ENCODE results near the gene MIGA2.

MIGA2 gene

GRCh38 chr9:129068990-129069861 lies 32.8 kb downstream of the MIGA2 start:
- H3K4me3 ChIP-seq (ENCODE audit: low read length), result peak overlapping the region; percentile 50
- DNase-seq (ENCODE audit: low read depth, low spot score), result peak; percentile 94

DNA sequence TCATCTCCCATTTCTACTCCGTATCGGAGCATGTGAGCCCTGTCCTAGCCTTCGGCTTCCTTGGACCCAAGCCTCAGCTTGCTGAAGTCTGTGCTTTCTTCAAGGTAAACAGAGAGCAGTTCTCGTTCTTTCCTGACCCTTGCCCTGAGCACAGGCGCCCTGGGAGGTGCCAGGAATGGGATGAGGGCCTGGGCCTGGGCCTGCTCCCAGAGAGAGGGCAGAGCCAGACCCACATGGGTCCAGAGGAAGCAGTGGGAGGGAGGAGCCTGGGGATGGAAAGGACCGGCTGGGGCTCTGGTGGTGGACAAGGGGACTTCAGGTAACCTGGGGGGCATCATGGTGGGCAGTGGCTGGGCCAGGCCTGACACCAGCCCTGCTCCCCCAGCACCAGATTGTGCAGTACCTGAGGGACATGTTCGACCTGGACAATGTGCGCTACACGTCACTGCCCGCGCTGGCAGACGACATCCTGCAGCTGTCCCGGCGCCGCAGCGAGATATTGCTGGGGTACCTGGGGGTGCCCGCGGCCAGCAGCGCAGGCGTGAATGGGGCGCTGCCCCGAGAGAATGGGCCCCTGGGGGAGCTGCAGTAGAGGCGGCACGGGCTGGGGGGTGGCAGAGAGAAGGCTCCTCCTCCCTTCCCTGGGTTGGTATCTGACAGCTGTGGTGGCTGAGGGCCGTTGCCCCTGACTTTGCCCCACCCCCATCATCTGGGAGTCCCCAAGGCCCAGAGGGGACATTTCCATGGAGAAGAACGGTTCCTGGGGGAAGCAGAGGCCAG lies 33.6 kb downstream of the MIGA2 start:
- H3K4me3 ChIP-seq (ENCODE audit: low read length), result peak overlapping the region; percentile 50

GRCh38 chr9:129070696-129071525 lies 34.5 kb downstream of the MIGA2 start:
- DNase-seq (ENCODE audit: low read depth, low spot score), result no peak
- H3K4me3 ChIP-seq (ENCODE audit: low read length), result no peak overlapping the region

More for the DNA sequence above, 33.6 kb downstream of the MIGA2 start:
- no peak for DNase-seq (ENCODE audit: low read depth, low spot score)

DNA sequence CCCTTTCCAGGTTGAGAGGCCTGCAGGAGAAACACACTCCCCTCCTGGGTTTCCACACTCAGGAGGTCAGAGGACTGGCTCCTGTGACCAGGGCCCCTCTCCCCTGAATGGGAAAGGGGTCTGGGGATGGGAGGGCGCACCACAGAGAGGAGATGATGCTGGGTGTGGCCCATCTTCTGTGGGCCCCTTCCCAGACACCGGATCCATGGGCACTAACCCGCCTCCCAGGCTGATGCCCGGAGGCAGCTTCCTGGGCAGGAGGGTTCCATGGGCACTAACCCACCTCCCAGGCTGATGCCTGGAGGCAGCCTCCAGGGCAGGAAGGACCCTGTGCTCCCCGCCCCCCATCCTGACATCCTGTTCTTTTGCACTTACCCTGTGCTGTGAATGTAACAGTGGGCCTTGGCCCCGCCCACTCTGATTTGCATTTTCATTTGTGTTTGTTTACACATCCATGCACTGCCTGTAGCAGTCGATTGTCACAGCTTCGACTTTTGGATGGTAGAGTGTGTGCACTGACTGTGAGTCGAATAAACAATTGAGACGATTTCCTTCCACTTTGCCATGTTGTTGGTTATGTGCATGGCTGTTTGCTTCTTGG lies 35.2 kb downstream of the MIGA2 start:
- H3K4me3 ChIP-seq (ENCODE audit: low read length), result no peak overlapping the region
- DNase-seq (ENCODE audit: low read depth, low spot score), result peak; percentile 61

DNA sequence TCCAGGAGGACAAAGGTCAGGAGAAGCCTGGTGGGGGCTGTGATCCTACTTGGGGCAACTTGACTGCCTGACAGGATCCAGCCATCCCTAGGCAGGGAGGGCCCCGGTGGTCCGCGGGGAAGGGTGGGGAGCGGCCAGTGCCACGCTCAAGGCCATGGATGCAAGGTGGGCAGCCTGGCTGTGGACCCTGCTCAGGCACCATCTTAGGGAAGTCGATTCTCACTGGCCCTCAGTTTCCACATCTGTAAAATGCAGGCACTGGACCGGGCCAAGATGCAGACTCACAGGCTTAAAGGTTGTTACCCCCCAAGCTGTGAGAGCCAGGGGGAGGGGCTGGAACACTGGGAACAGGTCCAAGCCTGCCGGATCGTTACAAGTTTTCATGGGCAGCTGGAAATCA lies 35.7 kb downstream of the MIGA2 start:
- H3K4me3 ChIP-seq (ENCODE audit: low read length), result no peak overlapping the region
- DNase-seq (ENCODE audit: low read depth, low spot score), result no peak

- no peak overlapping the region for H3K4me3 ChIP-seq (ENCODE audit: low read length)
- no peak for DNase-seq (ENCODE audit: low read depth, low spot score)
These were observed 37.0 kb downstream of the MIGA2 start for GRCh38 chr9:129073404-129073803.

DNA sequence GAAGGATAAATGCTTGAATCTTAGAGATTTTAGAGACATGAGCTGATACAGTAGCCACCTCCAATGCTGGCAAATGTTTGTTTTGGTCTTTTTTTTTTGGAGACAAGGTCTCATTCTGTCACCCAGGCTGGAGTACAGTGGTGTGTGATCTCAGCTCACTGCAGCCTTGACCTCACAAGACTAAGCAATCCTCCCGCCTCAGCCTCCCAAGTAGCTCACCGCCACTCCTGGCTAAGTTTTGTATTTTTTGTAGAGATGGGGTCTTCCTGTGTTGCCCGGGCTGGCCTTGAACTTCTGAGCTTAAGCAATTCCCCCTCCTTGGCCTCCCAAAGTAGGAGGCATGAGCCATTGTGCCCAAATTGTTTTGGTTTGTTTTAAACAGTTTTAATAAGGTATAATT lies 37.7 kb downstream of the MIGA2 start:
- no peak for DNase-seq (ENCODE audit: low read depth, low spot score)
- H3K4me3 ChIP-seq (ENCODE audit: low read length), result no peak overlapping the region

DNA sequence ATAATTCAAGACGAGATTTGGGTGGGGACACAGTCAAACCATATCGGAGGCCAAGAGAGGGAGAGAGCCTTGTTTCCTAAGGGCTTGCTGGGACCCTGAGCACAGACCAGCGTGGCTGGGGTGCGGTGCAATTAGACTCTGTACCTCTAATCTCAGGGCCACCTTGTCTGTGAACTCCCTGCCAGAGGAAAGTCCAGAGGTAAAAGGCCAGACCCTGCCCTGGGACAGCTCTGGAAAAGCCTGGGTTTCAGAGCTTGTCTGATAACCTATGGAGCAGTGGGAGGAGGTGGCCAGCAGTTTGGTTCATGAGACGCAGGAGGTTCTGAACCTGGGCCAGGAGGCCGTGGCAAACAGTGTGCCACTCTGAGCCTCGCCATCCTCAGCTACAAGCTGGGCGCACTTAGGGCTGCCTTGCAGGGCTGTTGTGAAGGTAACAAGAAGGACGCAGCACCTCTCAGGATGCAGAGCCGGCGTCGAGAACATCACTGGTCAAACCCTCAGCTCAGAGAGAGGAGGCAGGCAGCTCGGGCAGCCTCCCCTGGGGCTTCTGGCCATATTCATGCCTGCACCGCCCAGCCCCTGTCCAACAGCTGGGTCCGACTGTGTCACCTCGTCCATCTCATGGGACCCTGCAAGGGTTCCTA lies 39.7 kb downstream of the MIGA2 start:
- H3K4me3 ChIP-seq (ENCODE audit: low read length), result no peak overlapping the region
- DNase-seq (ENCODE audit: low read depth, low spot score), result no peak

- H3K4me3 ChIP-seq (ENCODE audit: low read length), result no peak overlapping the region
- DNase-seq (ENCODE audit: low read depth, low spot score), result no peak
These were observed 40.2 kb downstream of the MIGA2 start for GRCh38 chr9:129076640-129077037.

GRCh38 chr9:129077236-129077635 lies 40.8 kb downstream of the MIGA2 start:
- no peak for DNase-seq (ENCODE audit: low read depth, low spot score)
- H3K4me3 ChIP-seq (ENCODE audit: low read length), result no peak overlapping the region

DNA sequence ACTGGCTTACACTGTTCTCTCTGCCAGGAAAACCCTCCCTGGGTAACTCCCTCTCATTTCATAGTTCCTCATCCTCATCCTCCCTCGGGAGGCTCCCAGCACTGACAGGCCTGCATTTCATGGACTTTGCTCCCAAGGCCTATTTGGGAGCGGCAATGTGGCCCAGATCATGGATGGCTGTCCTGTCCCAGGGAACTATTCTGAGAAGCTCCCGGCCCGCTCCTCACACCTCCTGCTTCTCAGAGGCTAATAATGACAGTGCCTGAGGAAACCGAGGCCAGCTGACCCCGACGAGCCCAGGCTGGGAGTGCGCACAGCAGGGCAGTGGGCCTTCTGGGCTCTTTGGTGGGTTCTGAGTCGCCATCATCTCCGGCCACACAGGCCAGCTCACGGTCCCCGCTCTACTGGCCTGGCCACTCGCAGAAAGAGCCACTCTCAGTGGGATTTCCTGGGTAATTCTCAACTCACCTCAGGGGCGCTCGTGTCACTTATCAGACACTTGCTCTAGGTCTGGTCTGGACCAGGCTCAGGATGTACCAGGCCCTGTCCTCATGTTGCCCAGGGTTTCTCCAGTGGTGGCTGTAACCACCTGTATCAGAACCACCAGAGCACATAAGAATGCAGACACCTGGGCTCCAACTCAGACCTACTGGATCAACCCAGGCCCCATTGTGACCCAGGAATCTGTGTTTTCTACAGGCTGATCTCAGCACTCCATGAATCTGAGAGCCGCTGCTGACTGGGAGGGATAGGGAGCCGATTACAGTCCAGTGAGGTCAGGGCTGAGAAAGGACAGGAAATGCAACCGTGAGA lies 42.5 kb downstream of the MIGA2 start:
- DNase-seq (ENCODE audit: low read depth, low spot score), result no peak

GRCh38 chr9:129079829-129080228 lies 43.4 kb downstream of the MIGA2 start:
- no peak for DNase-seq (ENCODE audit: low read depth, low spot score)
- H3K4me3 ChIP-seq (ENCODE audit: low read length), result peak overlapping the region; percentile 93

More for the DNA sequence above, 42.5 kb downstream of the MIGA2 start:
- H3K4me3 ChIP-seq (ENCODE audit: low read length), result no peak overlapping the region

- no peak for DNase-seq (ENCODE audit: low read depth, low spot score)
- H3K4me3 ChIP-seq (ENCODE audit: low read length), result peak overlapping the region; percentile 93
These were observed 43.8 kb downstream of the MIGA2 start for GRCh38 chr9:129080298-129080600.

DNA sequence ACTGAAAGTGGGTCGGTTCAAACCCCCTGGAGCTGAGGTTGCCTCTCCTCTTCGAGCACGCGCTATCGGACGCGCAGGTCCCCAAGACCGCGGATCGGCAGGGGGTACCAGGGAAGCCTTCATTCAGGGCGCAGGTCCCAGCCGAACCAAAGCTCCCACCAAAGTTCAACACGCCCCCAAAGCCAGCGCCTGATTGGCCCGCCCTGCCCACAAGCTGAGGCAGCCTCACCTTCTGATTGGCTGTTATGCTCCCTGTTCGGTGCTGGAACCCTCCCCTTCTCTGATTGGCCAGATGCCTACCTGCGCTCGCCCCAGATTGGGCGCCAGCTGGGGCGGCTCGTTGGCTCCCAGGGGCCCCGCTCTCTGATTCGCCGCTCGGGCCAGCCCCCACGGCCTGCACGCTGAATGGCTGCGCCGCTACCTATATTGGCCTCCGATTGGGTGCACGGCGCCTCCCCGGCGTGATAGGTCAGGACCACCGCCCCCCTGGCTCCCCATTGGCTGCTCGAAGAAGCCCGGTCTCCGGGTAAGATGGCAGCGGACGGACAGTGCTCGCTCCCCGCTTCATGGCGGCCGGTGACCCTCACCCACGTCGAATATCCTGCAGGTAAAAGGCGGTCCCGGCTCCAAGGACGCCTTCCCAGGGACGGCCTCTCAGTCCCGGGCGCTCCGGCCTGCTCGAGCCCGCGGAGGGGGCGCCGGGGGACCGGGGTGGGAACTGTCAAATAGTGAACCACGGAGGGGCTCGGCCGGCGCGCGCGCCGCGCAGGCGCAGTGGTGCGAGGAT lies 44.4 kb downstream of the MIGA2 start, which contains the start of gene DOLPP1:
Gene DOLPP1 (plus strand): TSS at position 511 of the 787 bp plus-strand sequence. CDS start 21 bp downstream, at position 532.
- peak; percentile 99 for DNase-seq (ENCODE audit: low read depth, low spot score)
- H3K4me3 ChIP-seq (ENCODE audit: low read length), result peak within 1 kb of the TSS; percentile 93

DNA sequence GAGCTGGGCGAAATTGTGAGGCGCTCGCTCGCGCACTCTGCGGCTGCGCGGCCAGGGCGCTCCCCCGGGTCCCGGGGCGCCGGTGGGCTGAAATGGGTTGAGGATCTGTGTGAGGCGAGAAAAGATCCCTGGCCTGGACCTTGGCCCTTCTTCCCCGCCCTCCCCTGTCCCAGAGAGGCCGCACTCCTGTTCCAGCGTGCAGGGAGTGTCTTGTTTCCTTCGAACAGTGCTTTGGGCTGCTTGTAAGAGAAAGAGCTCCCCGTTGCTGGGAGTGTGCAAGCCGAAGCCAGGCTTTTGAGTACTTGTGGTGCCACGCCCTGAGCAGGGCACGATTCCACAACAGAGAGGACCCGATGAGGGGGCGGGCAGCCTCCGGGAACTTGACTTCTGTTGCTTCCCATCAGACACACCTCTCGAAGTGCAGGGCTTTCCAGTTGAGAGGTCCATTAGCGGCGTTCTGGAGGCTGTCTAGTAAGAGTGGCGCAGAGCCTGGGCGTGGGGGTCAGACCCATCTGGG lies 45.0 kb downstream of the MIGA2 start:
- peak overlapping the region; percentile 93 for H3K4me3 ChIP-seq (ENCODE audit: low read length)
- DNase-seq (ENCODE audit: low read depth, low spot score), result peak; percentile 20

DNA sequence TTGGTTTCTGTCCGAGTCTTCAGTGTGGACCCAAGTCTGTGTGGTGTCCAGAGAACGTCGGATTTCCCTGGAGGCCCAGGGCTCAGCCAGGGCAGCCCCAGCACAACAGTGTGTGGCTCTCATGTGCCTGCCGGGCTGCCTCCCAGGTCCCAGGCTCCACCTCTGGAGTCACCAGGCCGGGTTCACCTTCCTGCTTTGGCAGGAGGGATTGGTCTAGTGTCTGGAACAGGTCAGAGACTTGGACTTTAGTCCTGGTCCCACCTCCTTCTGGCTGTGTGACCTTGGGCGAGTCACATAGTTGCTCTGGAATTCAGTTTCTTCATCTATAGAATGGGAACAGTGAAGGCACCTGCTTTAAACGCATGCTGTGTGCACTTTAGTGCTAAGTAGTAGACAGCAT lies 47.7 kb downstream of the MIGA2 start:
- no peak for DNase-seq (ENCODE audit: low read depth, low spot score)

DNA sequence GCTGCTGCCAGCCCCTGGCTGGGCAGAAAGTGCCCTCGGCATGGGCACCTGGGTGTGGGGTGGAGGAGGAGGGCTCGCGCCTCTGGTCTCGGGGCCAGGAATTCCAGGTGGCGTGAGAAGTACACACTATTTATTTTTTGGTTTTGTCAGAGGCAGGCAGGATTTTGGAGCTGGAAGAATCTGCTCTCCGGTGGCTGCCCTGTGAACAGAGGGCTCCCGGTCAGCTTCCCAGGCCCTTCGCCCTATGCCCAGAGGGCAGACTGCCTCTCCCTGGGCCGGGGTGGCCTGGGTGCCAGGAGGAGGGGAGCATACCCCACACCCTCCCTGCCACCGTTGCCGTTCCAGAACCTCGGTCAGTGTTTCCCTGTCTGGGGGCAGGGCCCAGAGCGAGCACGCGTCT lies 52.8 kb downstream of the MIGA2 start:
- DNase-seq (ENCODE audit: low read depth, low spot score), result no peak

More for the DNA sequence above, 47.7 kb downstream of the MIGA2 start:
- H3K4me3 ChIP-seq (ENCODE audit: low read length), result no peak overlapping the region

More for the DNA sequence above, 52.8 kb downstream of the MIGA2 start:
- H3K4me3 ChIP-seq (ENCODE audit: low read length), result no peak overlapping the region
